ENCODE measurements around the gene TMEM117.

The TMEM117 gene

DNA sequence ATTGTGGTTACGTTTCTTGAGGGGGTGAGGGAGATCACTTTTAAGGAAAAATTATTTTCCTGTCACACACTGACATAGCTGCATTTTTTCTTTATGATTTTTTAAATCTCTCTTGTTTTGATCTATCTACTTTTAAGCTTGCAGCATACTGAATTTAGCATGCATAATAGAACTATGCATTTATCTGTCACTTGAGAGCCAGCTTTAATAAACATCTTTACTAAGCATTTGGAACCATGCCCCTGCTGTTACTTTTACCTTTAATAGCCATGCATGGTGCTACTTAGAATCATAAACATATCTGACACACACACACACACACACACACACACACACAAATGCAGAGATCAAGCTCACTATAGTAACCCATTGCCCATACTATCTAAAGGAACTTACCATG lies 554.0 kb downstream of the TMEM117 start:
- TF ChIP-seq, protein P1, sequence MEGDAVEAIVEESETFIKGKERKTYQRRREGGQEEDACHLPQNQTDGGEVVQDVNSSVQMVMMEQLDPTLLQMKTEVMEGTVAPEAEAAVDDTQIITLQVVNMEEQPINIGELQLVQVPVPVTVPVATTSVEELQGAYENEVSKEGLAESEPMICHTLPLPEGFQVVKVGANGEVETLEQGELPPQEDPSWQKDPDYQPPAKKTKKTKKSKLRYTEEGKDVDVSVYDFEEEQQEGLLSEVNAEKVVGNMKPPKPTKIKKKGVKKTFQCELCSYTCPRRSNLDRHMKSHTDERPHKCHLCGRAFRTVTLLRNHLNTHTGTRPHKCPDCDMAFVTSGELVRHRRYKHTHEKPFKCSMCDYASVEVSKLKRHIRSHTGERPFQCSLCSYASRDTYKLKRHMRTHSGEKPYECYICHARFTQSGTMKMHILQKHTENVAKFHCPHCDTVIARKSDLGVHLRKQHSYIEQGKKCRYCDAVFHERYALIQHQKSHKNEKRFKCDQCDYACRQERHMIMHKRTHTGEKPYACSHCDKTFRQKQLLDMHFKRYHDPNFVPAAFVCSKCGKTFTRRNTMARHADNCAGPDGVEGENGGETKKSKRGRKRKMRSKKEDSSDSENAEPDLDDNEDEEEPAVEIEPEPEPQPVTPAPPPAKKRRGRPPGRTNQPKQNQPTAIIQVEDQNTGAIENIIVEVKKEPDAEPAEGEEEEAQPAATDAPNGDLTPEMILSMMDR (IDR thresholded peaks at IDR 0.05; ENCODE audit: insufficient read depth, low read depth, low read length, missing control alignments) = no peak
- no peak for DNase-seq (ENCODE audit: low read depth)
- no peak overlapping the region for H3K4me3 ChIP-seq (ENCODE audit: low read depth, low read length)

DNA sequence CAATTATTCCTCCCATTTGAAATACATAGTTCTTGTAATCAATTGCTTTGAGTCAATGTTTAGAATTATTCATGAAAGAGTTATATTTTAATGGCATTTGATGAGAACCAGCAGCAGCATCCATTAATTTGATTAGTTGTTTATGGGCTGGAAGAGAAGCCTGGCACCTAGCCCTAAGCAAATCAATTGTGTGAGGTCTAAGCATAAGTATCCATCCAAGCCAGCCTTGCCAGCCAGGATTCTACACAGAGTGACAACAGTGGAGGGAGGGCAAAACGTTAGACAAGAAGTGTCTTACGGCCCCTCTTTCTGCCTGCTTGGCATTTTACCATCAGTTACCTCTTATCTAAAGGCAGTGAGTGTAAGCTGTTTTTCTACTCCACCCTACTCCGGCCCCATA lies 561.8 kb downstream of the TMEM117 start:
- no peak for DNase-seq (ENCODE audit: low read depth)
- TF ChIP-seq, protein P1 (IDR thresholded peaks at IDR 0.05; ENCODE audit: insufficient read depth, low read depth, low read length, missing control alignments) = no peak
- no peak overlapping the region for H3K4me3 ChIP-seq (ENCODE audit: low read depth, low read length)

DNA sequence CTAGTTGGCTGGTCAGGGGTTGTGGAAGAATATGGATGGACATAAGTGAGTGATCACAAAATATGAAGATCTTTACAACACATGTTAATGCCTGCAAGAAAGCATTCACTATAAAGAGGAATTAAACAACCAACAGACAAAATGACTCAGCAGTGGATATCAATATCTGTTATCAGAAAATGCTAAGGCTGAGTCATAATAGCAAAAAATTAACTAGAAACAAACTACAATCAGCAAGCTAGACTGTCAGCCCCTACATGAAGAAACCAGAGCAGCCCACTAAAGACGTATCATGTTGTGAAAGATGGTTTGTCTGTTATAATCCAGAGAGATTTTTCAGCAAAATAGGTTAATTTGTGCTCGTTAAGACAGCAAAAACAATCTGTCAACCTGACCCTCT lies 567.3 kb downstream of the TMEM117 start:
- no peak overlapping the region for H3K4me3 ChIP-seq (ENCODE audit: low read depth, low read length)
- no peak for DNase-seq (ENCODE audit: low read depth)
- TF ChIP-seq, protein P1 (IDR thresholded peaks at IDR 0.05; ENCODE audit: insufficient read depth, low read depth, low read length, missing control alignments) = no peak

DNA sequence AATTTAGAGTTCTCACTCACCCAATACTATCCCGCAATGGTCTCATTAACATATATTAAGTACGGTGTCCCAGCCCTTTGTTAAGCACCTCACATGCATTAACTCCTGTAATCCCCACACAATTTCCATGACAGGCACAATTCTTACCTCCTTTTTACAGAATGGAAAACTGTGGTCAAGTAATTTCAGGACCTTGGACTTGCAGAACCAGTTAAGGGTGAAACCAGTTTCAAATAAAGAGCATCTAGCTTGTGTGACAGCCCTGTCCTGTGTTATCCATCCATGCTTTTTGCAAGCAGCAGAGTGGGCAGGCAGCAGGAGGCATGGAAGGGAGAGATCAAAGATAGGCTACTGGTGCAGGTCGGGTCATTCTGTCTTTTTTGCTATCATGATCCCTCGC lies 569.4 kb downstream of the TMEM117 start:
- no peak for DNase-seq (ENCODE audit: low read depth)
- H3K4me3 ChIP-seq (ENCODE audit: low read depth, low read length) = no peak overlapping the region

DNA sequence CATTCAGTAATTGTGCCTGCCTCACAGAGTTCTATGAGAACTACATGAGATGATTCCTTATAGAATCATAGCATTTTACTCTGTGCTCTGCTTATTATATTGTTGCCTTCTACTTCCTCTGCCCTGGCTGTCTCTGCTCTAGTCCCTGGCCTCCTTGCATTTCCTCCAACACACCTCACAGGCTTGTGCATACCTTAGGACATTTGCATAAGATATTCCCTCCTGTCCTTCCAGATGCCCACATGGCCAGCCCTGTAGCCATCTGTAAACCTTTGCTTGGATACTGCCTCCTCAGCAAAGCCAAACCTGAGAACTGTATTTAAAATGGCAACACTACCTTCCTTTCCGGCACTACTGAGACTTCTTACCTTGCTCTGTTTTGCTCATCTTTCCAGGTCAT lies 586.7 kb downstream of the TMEM117 start:
- no peak for DNase-seq (ENCODE audit: low read depth)
- TF ChIP-seq, protein P1 (IDR thresholded peaks at IDR 0.05; ENCODE audit: insufficient read depth, low read depth, low read length, missing control alignments) = no peak
- no peak overlapping the region for H3K4me3 ChIP-seq (ENCODE audit: low read depth, low read length)

More for the DNA sequence above, 569.4 kb downstream of the TMEM117 start:
- TF ChIP-seq, protein P1 (IDR thresholded peaks at IDR 0.05; ENCODE audit: insufficient read depth, low read depth, low read length, missing control alignments) = no peak

- no peak for DNase-seq (ENCODE audit: low read depth)
- TF ChIP-seq, protein P1 (IDR thresholded peaks at IDR 0.05; ENCODE audit: insufficient read depth, low read depth, low read length, missing control alignments) = no peak
- H3K4me3 ChIP-seq (ENCODE audit: low read depth, low read length) = no peak overlapping the region
Measured at GRCh38 chr12:44428825-44429224, 592.9 kb downstream of the TMEM117 start.

- H3K4me3 ChIP-seq (ENCODE audit: low read depth, low read length) = no peak overlapping the region
- DNase-seq (ENCODE audit: low read depth) = peak; percentile 60
- TF ChIP-seq, protein P1 (IDR thresholded peaks at IDR 0.05; ENCODE audit: insufficient read depth, low read depth, low read length, missing control alignments) = no peak
Measured at GRCh38 chr12:44431647-44432343, 595.9 kb downstream of the TMEM117 start.

All from GM12865 (cell line).